Esophagus (tissue), 2 donors: ENCODE measurements around the gene SMYD2. TPM values are rescaled to one million over a fixed set of nuclear protein-coding genes. Genes with fewer than 3 reads are reported as not detected.

Experiments
- H3K27ac ChIP-seq, 2 donors: one replicate each; pipeline ENCODE4 v1.5.1; 2013; ENCODE audit warnings: low read depth in 2 of 2, mild to moderate bottlenecking in 2 of 2, inconsistent platforms in 1 of 2, low read length in 1 of 2, moderate library complexity in 1 of 2
- H3K27me3 ChIP-seq, 2 donors: one replicate each; pipeline ENCODE4 v1.6.1; 2013; ENCODE audit warnings: low read length in 2 of 2, control low read depth in 1 of 2, mild to moderate bottlenecking in 1 of 2; ENCODE audit not compliant: insufficient read depth in 2 of 2, control insufficient read depth in 1 of 2
- H3K36me3 ChIP-seq, 2 donors: one replicate each; pipeline ENCODE4 v1.6.1; 2013; ENCODE audit warnings: low read length in 1 of 2; ENCODE audit not compliant: control insufficient read depth in 2 of 2, insufficient read depth in 2 of 2
- H3K4me1 ChIP-seq, 2 donors: one replicate each; pipeline ENCODE4 v1.6.1; 2013; ENCODE audit warnings: low read length in 1 of 2; ENCODE audit not compliant: control insufficient read depth in 2 of 2, insufficient read depth in 2 of 2
- H3K4me3 ChIP-seq, 2 donors: one replicate each; pipeline ENCODE4 v1.5.1; 2013; ENCODE audit warnings: low read length in 2 of 2, mild to moderate bottlenecking in 2 of 2, low read depth in 1 of 2, moderate library complexity in 1 of 2
- H3K9me3 ChIP-seq, 2 donors: one replicate each; pipeline ENCODE4 v1.6.1; 2013; ENCODE audit warnings: mild to moderate bottlenecking in 2 of 2, low read depth in 1 of 2, low read length in 1 of 2, moderate library complexity in 1 of 2; ENCODE audit not compliant: control insufficient read depth in 2 of 2, insufficient read depth in 1 of 2
- WGBS, 2 donors: extraction: QIAGEN DNeasy Blood & Tissue Kit; methylation state at CpG; one replicate each; pipeline ENCODE4 v1.1.7; 2013; 5-methylcytosine and 5-hydroxymethylcytosine counted together
- polyA plus RNA-seq, 2 donors: library from polyadenylated mRNA; stranded (reverse); fragments of 200-250 nt; gene quantifications; one replicate each; pipeline ENCODE4 v1.2.3, GENCODE V29; 2013
- donor health status: healthy with polysubstance abuse.
- donor health status: Bipolar disorder and iron deficiency.

The SMYD2 gene
- polyA plus RNA-seq, 2 donors, result 17.5 to 20.4 TPM

GRCh38 chr1:214335567-214335966 lies 54.6 kb downstream of the SMYD2 start:
- Histone ChIP-seq H3K36me3 (peaks cover 0 to 5% of the 10 kb centered on the region in 2 donors), H3K4me1 (peaks cover 0 to 7% of the 10 kb centered on the region in 2 donors), H3K4me3 (no peak overlapping the region), H3K27me3 (no peaks in the 10 kb centered on the region), H3K27ac (no peak overlapping the region), H3K9me3 (no peaks in the 10 kb centered on the region)
- WGBS, 2 donors, result 71 to 79% methylated on average over 4 of the region's 4 CpGs

- 25 to 39% methylated on average over 2 of the region's 2 CpGs for WGBS, 2 donors
- no peak overlapping the region for H3K27ac ChIP-seq
- no peak overlapping the region for H3K4me3 ChIP-seq
- H3K36me3 ChIP-seq, result peaks cover 0 to 5% of the 10 kb centered on the region in 2 donors
- H3K27me3 ChIP-seq, result no peaks in the 10 kb centered on the region
- H3K4me1 ChIP-seq, result peaks cover 0 to 4% of the 10 kb centered on the region in 2 donors
- no peaks in the 10 kb centered on the region for H3K9me3 ChIP-seq
Observed at GRCh38 chr1:214337015-214337414, 56.1 kb downstream of the SMYD2 start.

DNA sequence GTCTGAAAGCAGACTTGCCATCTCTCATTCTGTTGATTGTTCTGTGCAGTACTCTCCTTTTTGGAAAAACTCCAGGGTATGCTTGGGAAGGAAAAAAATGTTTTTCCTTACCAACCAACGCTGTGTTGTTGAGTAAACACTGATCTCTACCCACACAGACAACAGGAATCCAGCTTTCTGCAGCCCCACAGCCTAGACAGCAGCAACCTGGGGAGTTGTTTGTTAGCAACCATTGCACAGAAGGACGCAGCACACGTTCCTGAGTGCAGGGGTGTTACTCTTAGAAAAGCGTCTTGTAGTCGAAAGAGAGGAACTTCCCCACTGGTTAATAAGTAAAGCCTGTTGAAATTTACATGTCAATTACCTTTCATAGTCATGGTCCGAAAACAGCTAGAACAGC lies 56.6 kb downstream of the SMYD2 start:
- H3K9me3 ChIP-seq, result no peaks in the 10 kb centered on the region
- H3K36me3 ChIP-seq, result peaks cover 0 to 5% of the 10 kb centered on the region in 2 donors
- 30 to 36% methylated on average over 6 of the region's 6 CpGs for WGBS, 2 donors
- H3K4me1 ChIP-seq, result peaks cover 0 to 4% of the 10 kb centered on the region in 2 donors
- H3K27me3 ChIP-seq, result no peaks in the 10 kb centered on the region
- H3K27ac ChIP-seq, result no peak overlapping the region
- no peak overlapping the region for H3K4me3 ChIP-seq

- H3K9me3 ChIP-seq, result no peaks in the 10 kb centered on the region
- peaks cover 0 to 5% of the 10 kb centered on the region in 2 donors for H3K36me3 ChIP-seq
- H3K4me1 ChIP-seq, result peaks cover 0 to 4% of the 10 kb centered on the region in 2 donors
- WGBS, 2 donors, result 72 to 78% methylated on average over 4 of the region's 4 CpGs
- H3K27ac ChIP-seq, result no peak overlapping the region
- H3K4me3 ChIP-seq, result no peak overlapping the region
- no peaks in the 10 kb centered on the region for H3K27me3 ChIP-seq
Observed at GRCh38 chr1:214338212-214338611, 57.3 kb downstream of the SMYD2 start.

GRCh38 chr1:214341459-214341858 lies 60.5 kb downstream of the SMYD2 start:
- WGBS, 2 donors, result 89 to 90% methylated on average over 3 of the region's 3 CpGs

DNA sequence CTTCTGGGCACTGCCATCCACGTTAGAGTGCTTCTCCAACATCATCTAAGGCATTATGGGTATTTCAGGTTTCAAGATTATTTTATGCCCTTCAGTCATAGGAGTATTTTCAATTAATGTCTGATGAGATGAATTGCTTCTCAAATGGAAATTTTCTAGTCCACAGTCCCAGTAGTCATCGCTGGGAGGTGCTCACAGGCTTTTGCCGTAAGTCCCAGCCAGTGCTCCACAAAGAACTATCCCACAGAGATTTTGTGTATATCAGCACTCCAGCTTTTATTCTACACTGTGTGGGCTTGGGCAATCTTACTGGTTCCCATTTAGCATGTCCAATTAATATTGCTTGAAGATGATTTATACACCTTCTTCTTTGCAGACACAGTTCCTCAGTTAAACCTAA lies 61.0 kb downstream of the SMYD2 start:
- H3K27me3 ChIP-seq, result no peaks in the 10 kb centered on the region
- no peak overlapping the region for H3K4me3 ChIP-seq
- WGBS, 2 donors, result 83 to 90% methylated on average over 3 of the region's 3 CpGs
- H3K27ac ChIP-seq, result no peak overlapping the region
- no peaks in the 10 kb centered on the region for H3K9me3 ChIP-seq
- peaks cover 0 to 4% of the 10 kb centered on the region in 2 donors for H3K4me1 ChIP-seq
- H3K36me3 ChIP-seq, result peaks cover 0 to 2% of the 10 kb centered on the region in 2 donors

More at GRCh38 chr1:214341459-214341858, 60.5 kb downstream of the SMYD2 start:
- Histone ChIP-seq H3K27ac (no peak overlapping the region), H3K36me3 (peaks cover 0 to 2% of the 10 kb centered on the region in 2 donors), H3K4me3 (no peak overlapping the region), H3K4me1 (peaks cover 0 to 4% of the 10 kb centered on the region in 2 donors), H3K27me3 (no peaks in the 10 kb centered on the region), H3K9me3 (no peaks in the 10 kb centered on the region)

DNA sequence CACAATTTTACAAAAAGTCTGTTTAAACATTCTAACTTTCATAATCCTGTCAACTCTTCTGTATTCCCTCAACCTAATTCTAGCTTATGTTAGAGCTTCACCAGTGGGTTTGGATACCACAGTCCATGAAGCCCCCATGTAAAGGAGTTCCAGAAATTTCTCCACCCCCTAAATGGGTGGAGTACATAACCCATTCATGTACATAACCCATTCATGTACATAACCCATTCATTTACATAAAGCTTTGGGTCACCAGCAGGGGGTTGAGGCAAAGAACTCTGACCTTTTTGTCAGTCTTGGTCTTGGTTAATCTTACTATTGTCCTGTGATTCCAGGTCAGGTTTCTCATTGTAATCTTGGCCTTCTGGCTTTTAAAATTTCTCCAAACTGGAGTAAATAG lies 61.6 kb downstream of the SMYD2 start:
- Histone ChIP-seq H3K36me3 (peaks cover 0 to 2% of the 10 kb centered on the region in 2 donors), H3K27ac (no peak overlapping the region), H3K4me3 (no peak overlapping the region), H3K9me3 (no peaks in the 10 kb centered on the region), H3K4me1 (peaks cover 0 to 4% of the 10 kb centered on the region in 2 donors), H3K27me3 (no peaks in the 10 kb centered on the region)

- Histone ChIP-seq H3K4me1 (peaks cover 0 to 4% of the 10 kb centered on the region in 2 donors), H3K27me3 (no peaks in the 10 kb centered on the region), H3K27ac (no peak overlapping the region), H3K9me3 (no peaks in the 10 kb centered on the region), H3K36me3 (no peaks in the 10 kb centered on the region), H3K4me3 (no peak overlapping the region)
Observed at GRCh38 chr1:214344897-214345296, 63.9 kb downstream of the SMYD2 start.

DNA sequence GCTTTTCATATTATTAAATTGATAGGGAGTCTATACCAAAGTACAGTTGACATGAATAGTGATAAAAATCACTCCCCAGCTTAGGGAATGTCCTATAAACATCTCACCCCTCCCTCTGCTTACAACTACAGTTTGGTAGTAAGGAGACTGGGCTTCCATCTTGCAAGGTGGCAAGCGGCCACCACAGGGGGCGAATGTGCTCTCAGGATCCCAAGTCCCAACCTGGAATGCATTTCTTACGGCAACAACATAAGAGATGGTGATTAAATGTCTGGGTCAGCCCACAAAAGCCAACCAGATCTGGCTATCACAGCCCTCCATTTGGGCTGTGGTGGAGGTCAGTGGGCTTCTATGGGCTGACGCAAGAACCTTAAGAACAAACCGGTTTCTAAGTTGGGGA lies 68.0 kb downstream of the SMYD2 start:
- H3K36me3 ChIP-seq, result no peaks in the 10 kb centered on the region
- no peak overlapping the region for H3K27ac ChIP-seq
- H3K9me3 ChIP-seq, result no peaks in the 10 kb centered on the region
- no peaks in the 10 kb centered on the region for H3K27me3 ChIP-seq
- H3K4me1 ChIP-seq, result no peaks in the 10 kb centered on the region
- 93 to 96% methylated on average over 5 of the region's 5 CpGs for WGBS, 2 donors
- no peak overlapping the region for H3K4me3 ChIP-seq

DNA sequence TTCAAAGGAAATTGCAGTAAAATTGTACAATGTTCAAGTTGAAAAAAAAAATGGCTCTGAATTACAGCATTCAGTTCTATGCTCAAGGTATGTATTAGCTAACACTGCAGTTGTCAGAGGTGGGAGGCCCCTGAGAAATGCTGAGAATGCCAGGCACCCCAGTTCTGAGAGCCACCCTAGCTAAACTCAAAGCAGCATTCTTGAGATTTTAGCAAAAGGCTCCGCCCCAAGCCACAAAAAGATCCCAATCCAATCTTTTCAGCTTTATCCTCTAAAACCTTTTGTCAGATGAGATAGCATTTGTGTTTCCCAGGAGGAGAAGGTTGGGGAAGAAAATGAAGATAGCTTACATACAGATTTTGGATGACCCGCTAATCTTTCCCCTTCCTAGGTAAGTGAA lies 68.8 kb downstream of the SMYD2 start:
- H3K4me1 ChIP-seq, result no peaks in the 10 kb centered on the region
- H3K36me3 ChIP-seq, result no peaks in the 10 kb centered on the region
- no peak overlapping the region for H3K27ac ChIP-seq
- WGBS, 2 donors, result 95 to 98% methylated on average over 2 of the region's 2 CpGs
- H3K4me3 ChIP-seq, result no peak overlapping the region
- no peaks in the 10 kb centered on the region for H3K9me3 ChIP-seq
- no peaks in the 10 kb centered on the region for H3K27me3 ChIP-seq
